NT2/D1 (cell line): ENCODE data around the gene CUL7.

Source experiments
- YY1 ChIP-seq: IDR thresholded peaks from 2 replicates; pipeline ENCODE4 v1.6.1; 2011; ENCODE audit not compliant: insufficient read length, insufficient read depth
- ZNF274 ChIP-seq: IDR thresholded peaks from 2 replicates; pipeline ENCODE4 v1.6.1; 2011; ENCODE audit warnings: mild to moderate bottlenecking, low read depth, low read length

GRCh38 chr6:43059168-43060033 lies 5.8 kb upstream of the CUL7 start, which contains the start of the genes KLC4 and MRPL2:
- no peak for TF ChIP-seq ZNF274
- TF ChIP-seq YY1 = peak; percentile 66
